ENCODE data around the gene TRIM75.

GRCh38 chr4:165095291-165095690 is 41.6 kb downstream of the TRIM75 start:
- TF ChIP-seq ZBTB40 (IDR thresholded peaks at IDR 0.05) (no peak), ZBTB40 (CRISPR knock-in tag; IDR thresholded peaks at IDR 0.05) (no peak), POLR2AphosphoS5 (IDR thresholded peaks at IDR 0.05; ENCODE audit: low read depth, low read length) (no peak)
